Karpas-422 (cell line): Measurements from ENCODE around the gene OSGIN1. TPM values are rescaled to one million over a fixed set of nuclear protein-coding genes. Genes with fewer than 3 reads are reported as not detected.
A peak's percentile ranks its signal among the peaks of the same experiment; 100 is the strongest.

Experiments
- DNase-seq: peaks from one replicate; pipeline ENCODE4 v3.0.0-alpha.2; 2015
- H2AFZ ChIP-seq: fragments of 200-600 bp; sonication (generic); 2 replicates; pipeline ENCODE4 v1.6.1; 2014; ENCODE audit warnings: antibody characterized with exemption, low read length, mixed read lengths
- H3K27ac ChIP-seq: fragments of 200-600 bp; sonication (generic); 2 replicates; pipeline ENCODE4 v1.5.1; 2014; ENCODE audit warnings: mild to moderate bottlenecking, low read length, moderate library complexity
- H3K27me3 ChIP-seq: fragments of 200-600 bp; sonication (generic); 2 replicates; pipeline ENCODE4 v1.6.1; 2014; ENCODE audit warnings: low read length, mixed read lengths
- H3K36me3 ChIP-seq: fragments of 200-600 bp; sonication (generic); 2 replicates; pipeline ENCODE4 v1.6.1; 2014; ENCODE audit warnings: low read length, mixed read lengths; ENCODE audit not compliant: insufficient read depth
- H3K4me1 ChIP-seq: fragments of 200-600 bp; sonication (generic); 2 replicates; pipeline ENCODE4 v1.6.1; 2014; ENCODE audit warnings: mild to moderate bottlenecking, low read length, mixed read lengths
- H3K4me2 ChIP-seq: fragments of 200-600 bp; sonication (generic); 2 replicates; pipeline ENCODE4 v1.6.1; 2014; ENCODE audit warnings: low read length, low read depth, mild to moderate bottlenecking; ENCODE audit not compliant: poor library complexity, severe bottlenecking
- H3K4me3 ChIP-seq: fragments of 200-600 bp; sonication (generic); 2 replicates; pipeline ENCODE4 v1.5.1; 2014; ENCODE audit warnings: mild to moderate bottlenecking, antibody characterized with exemption, low read length, mixed read lengths
- H3K79me2 ChIP-seq: fragments of 200-600 bp; sonication (generic); 2 replicates; pipeline ENCODE4 v1.6.1; 2014; ENCODE audit warnings: mild to moderate bottlenecking, low read length, mixed read lengths
- H3K9ac ChIP-seq: fragments of 200-600 bp; sonication (generic); 2 replicates; pipeline ENCODE4 v1.6.0; 2014; ENCODE audit warnings: low read length
- H3K9me2 ChIP-seq: fragments of 200-600 bp; sonication (generic), shearing (Covaris generic); replicated peaks from 2 replicates; pipeline ENCODE4 v1.6.0; 2014; ENCODE audit warnings: mild to moderate bottlenecking, low read length, moderate library complexity; ENCODE audit not compliant: insufficient read depth
- H3K9me3 ChIP-seq: fragments of 300-700, 200-600 bp; sonication (generic); 2 replicates; pipeline ENCODE4 v1.6.1; 2014; ENCODE audit warnings: low read length, mixed read lengths
- H4K20me1 ChIP-seq: fragments of 200-600 bp; sonication (generic); 2 replicates; pipeline ENCODE4 v1.6.1; 2014; ENCODE audit warnings: mild to moderate bottlenecking, antibody characterized with exemption, low read length, low read depth; ENCODE audit not compliant: insufficient read depth
- total RNA-seq: library from RNA; depleted of rRNA; stranded (reverse); fragments of >200 nt; shearing (Covaris generic); gene quantifications from 2 replicates; pipeline ENCODE4 v1.2.3, GENCODE V29; 2014; ENCODE audit warnings: low replicate concordance

OSGIN1 gene
- total RNA-seq, 1 experiment from 2014 or later, result not detected

- no peak overlapping the region for H3K4me3 ChIP-seq
- H3K4me2 ChIP-seq, result no peak overlapping the region
- H3K36me3 ChIP-seq, result peaks cover 3% of the 10 kb centered on the region; the same call in 1 of the 2 replicates
- no peaks in the 10 kb centered on the region for H3K27me3 ChIP-seq
- H3K9me3 ChIP-seq, result no peaks in the 10 kb centered on the region
- no peaks in the 10 kb centered on the region for H3K79me2 ChIP-seq
- DNase-seq, result no peak
- no peak overlapping the region for H2AFZ ChIP-seq
- H3K4me1 ChIP-seq, result no peaks in the 10 kb centered on the region
- no peaks in the 10 kb centered on the region; the same call in 1 of the 2 replicates for H4K20me1 ChIP-seq
- H3K9me2 ChIP-seq, result no peaks in the 10 kb centered on the region
- H3K27ac ChIP-seq, result no peak overlapping the region
- H3K9ac ChIP-seq, result no peak overlapping the region
Observed at GRCh38 chr16:83923581-83924365, 29.3 kb upstream of the OSGIN1 start.

- Histone ChIP-seq H3K4me1 (no peaks in the 10 kb centered on the region), H3K27me3 (no peaks in the 10 kb centered on the region), H3K27ac (no peak overlapping the region), H3K9me3 (no peaks in the 10 kb centered on the region), H3K79me2 (no peaks in the 10 kb centered on the region), H3K9ac (no peak overlapping the region), H3K36me3 (no peaks in the 10 kb centered on the region), H4K20me1 (no peaks in the 10 kb centered on the region; the same call in 1 of the 2 replicates), H3K4me3 (no peak overlapping the region), H3K9me2 (no peaks in the 10 kb centered on the region), H2AFZ (no peak overlapping the region), H3K4me2 (no peak overlapping the region)
- DNase-seq, result no peak
Observed at GRCh38 chr16:83924686-83925085, 28.4 kb upstream of the OSGIN1 start.

GRCh38 chr16:83925095-83925905 lies 27.7 kb upstream of the OSGIN1 start:
- no peak for DNase-seq
- Histone ChIP-seq H3K9me3 (no peaks in the 10 kb centered on the region), H3K4me3 (no peak overlapping the region), H3K79me2 (no peaks in the 10 kb centered on the region), H3K27me3 (no peaks in the 10 kb centered on the region), H2AFZ (no peak overlapping the region), H3K9ac (no peak overlapping the region), H3K36me3 (no peaks in the 10 kb centered on the region), H3K4me1 (no peaks in the 10 kb centered on the region), H3K9me2 (no peaks in the 10 kb centered on the region), H3K4me2 (no peak overlapping the region), H4K20me1 (no peaks in the 10 kb centered on the region; the same call in 1 of the 2 replicates), H3K27ac (no peak overlapping the region)

DNA sequence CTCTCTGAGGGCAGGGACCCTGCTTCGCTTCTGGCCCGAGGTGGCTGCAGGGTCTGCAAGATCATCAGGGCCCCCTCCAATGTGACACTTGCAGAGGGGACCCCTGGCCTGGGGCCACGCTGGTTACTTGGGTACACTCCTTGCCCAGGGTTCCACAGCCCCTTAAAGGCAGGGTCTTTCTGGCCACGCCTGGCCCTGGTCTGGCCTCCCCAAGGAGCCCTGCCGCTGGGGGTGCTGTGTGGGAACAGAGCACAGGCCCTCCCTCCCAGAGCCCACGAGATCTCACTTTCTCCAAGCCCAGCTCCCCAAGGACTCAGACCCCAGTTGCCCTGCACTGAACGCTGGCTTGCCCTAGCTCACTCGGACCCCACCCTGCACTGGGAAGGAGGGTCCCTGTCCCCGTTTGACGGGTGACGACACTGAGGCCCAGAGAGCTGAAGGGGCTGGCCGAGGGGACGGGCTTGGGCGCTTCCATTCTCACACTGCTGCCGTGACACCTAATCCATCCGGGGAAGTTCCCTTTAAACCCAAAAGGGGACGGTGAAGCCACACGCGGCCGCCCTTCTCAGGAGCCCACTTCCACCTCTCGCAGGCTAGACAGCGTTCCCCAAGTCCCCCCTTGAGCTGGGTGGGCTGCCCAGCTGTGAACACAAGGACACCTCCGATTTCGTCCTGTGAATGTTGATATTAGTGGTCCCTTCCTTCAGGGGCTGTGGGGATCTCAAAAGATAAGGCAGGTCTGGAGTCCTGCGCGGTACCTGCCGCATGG lies 26.9 kb upstream of the OSGIN1 start:
- no peaks in the 10 kb centered on the region for H3K79me2 ChIP-seq
- no peaks in the 10 kb centered on the region for H3K36me3 ChIP-seq
- no peaks in the 10 kb centered on the region for H3K9me3 ChIP-seq
- H3K27me3 ChIP-seq, result no peaks in the 10 kb centered on the region
- no peak overlapping the region for H3K4me3 ChIP-seq
- H4K20me1 ChIP-seq, result no peaks in the 10 kb centered on the region; the same call in 1 of the 2 replicates
- H3K4me2 ChIP-seq, result no peak overlapping the region
- no peaks in the 10 kb centered on the region for H3K9me2 ChIP-seq
- no peak for DNase-seq
- H3K27ac ChIP-seq, result no peak overlapping the region
- H3K4me1 ChIP-seq, result no peaks in the 10 kb centered on the region
- no peak overlapping the region for H3K9ac ChIP-seq
- H2AFZ ChIP-seq, result no peak overlapping the region

GRCh38 chr16:83926726-83927397 lies 26.2 kb upstream of the OSGIN1 start:
- Histone ChIP-seq H3K4me3 (no peak overlapping the region), H3K9me3 (no peaks in the 10 kb centered on the region), H3K36me3 (no peaks in the 10 kb centered on the region), H2AFZ (no peak overlapping the region), H3K79me2 (no peaks in the 10 kb centered on the region), H3K27ac (no peak overlapping the region), H3K4me2 (no peak overlapping the region), H3K9ac (no peak overlapping the region), H4K20me1 (no peaks in the 10 kb centered on the region; the same call in 1 of the 2 replicates), H3K9me2 (no peaks in the 10 kb centered on the region), H3K4me1 (no peaks in the 10 kb centered on the region), H3K27me3 (no peaks in the 10 kb centered on the region)
- peak; percentile 73 for DNase-seq

- no peak overlapping the region for H2AFZ ChIP-seq
- H4K20me1 ChIP-seq, result no peaks in the 10 kb centered on the region; the same call in 1 of the 2 replicates
- no peak overlapping the region for H3K9ac ChIP-seq
- no peaks in the 10 kb centered on the region for H3K79me2 ChIP-seq
- H3K4me2 ChIP-seq, result no peak overlapping the region
- H3K27me3 ChIP-seq, result no peaks in the 10 kb centered on the region
- no peak for DNase-seq
- H3K36me3 ChIP-seq, result no peaks in the 10 kb centered on the region
- H3K4me1 ChIP-seq, result no peaks in the 10 kb centered on the region
- no peak overlapping the region for H3K4me3 ChIP-seq
- no peak overlapping the region for H3K27ac ChIP-seq
- no peaks in the 10 kb centered on the region for H3K9me3 ChIP-seq
- H3K9me2 ChIP-seq, result no peaks in the 10 kb centered on the region
Observed at GRCh38 chr16:83928341-83929055, 24.5 kb upstream of the OSGIN1 start.

DNA sequence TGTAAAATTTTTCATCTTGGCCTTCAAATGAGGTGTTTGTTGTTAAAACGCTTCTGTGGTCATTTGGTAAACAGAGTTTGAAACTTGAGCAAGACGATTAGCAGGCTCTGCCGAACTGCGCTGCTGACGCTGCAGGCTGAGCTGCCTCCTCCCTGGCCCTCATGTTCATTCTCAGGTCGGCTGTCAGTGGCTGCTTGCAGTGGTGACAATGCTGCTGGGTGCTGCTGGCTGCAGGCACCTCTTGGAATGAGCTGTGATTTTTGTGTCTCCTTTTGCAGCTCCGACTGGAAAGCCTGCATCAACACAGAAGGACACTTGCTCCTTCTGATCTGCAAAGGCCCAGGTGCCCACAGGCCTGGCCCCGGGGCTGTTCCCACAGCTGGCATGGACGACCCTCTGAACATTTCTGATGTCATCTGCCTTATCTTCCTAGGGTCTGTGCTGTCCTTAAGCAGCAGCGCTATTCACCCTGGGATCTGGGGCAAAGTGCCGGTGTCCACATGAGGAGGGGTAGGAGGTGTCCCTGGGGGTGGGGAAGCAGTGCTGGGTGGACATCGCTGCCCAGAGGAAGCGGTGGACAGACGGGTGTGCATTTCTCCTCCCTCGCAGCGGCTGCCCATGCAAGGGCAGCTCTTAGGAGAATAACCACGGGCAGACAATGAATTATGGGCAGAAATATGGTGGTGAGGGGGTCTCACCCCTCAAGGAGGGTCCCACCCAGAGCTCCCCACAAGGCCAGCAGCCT lies 23.1 kb upstream of the OSGIN1 start:
- H2AFZ ChIP-seq, result no peak overlapping the region
- no peak overlapping the region for H3K4me3 ChIP-seq
- DNase-seq, result no peak
- no peak overlapping the region for H3K27ac ChIP-seq
- no peak overlapping the region for H3K4me2 ChIP-seq
- H3K27me3 ChIP-seq, result no peaks in the 10 kb centered on the region
- no peaks in the 10 kb centered on the region; the same call in 1 of the 2 replicates for H4K20me1 ChIP-seq
- H3K79me2 ChIP-seq, result no peaks in the 10 kb centered on the region
- H3K9me3 ChIP-seq, result no peaks in the 10 kb centered on the region
- H3K9ac ChIP-seq, result no peak overlapping the region
- H3K36me3 ChIP-seq, result no peaks in the 10 kb centered on the region
- H3K9me2 ChIP-seq, result no peaks in the 10 kb centered on the region
- no peaks in the 10 kb centered on the region for H3K4me1 ChIP-seq
